Endothelial cell of hepatic sinusoid (primary cell): ENCODE measurements around the gene BSN.

Source experiments
- in situ Hi-C: cut with HindIII; loops from 2 replicates; pipeline ENCODE4 v1.10.0; 2017; ENCODE audit warnings: low sequenced_read_pairs

BSN gene

GRCh38 chr3:49627634-49628033 lies 73.4 kb downstream of the BSN start:
- in situ Hi-C loops = no loop called here

GRCh38 chr3:49628249-49628648 lies 74.0 kb downstream of the BSN start:
- in situ Hi-C loops = no loop called here

- in situ Hi-C loops = no loop called here
Measured at GRCh38 chr3:49629451-49629850, 75.2 kb downstream of the BSN start.

- in situ Hi-C loops = loop anchor here (5.0 kb wide), 1 partner anchor 73 kb away; no protein-coding TSS in a partner anchor
Measured at GRCh38 chr3:49629866-49630265, 75.6 kb downstream of the BSN start.

GRCh38 chr3:49630784-49631183 lies 76.5 kb downstream of the BSN start:
- in situ Hi-C loops = loop anchor here (5.0 kb wide), 1 partner anchor 73 kb away; no protein-coding TSS in a partner anchor

GRCh38 chr3:49634736-49635135 lies 80.5 kb downstream of the BSN start:
- in situ Hi-C loops = loop anchor here (5.0 kb wide), 1 partner anchor 77 kb away; no protein-coding TSS in a partner anchor

GRCh38 chr3:49636883-49637609 lies 82.8 kb downstream of the BSN start:
- in situ Hi-C loops = no loop called here

- in situ Hi-C loops = no loop called here
Measured at GRCh38 chr3:49638445-49638844, 84.2 kb downstream of the BSN start.

GRCh38 chr3:49639551-49639950 lies 85.3 kb downstream of the BSN start:
- in situ Hi-C loops = no loop called here

- in situ Hi-C loops = no loop called here
Measured at GRCh38 chr3:49641292-49641691, 87.0 kb downstream of the BSN start.

- in situ Hi-C loops = no loop called here
Measured at GRCh38 chr3:49641921-49642707, 87.8 kb downstream of the BSN start.

- in situ Hi-C loops = no loop called here
Measured at GRCh38 chr3:49642708-49643145, 88.5 kb downstream of the BSN start.

- in situ Hi-C loops = no loop called here
Measured at GRCh38 chr3:49644684-49645083, 90.4 kb downstream of the BSN start.

GRCh38 chr3:49646236-49646635 lies 92.0 kb downstream of the BSN start:
- in situ Hi-C loops = no loop called here

- in situ Hi-C loops = no loop called here
Measured at GRCh38 chr3:49647741-49648140, 93.5 kb downstream of the BSN start.

- in situ Hi-C loops = no loop called here
Measured at GRCh38 chr3:49648354-49649019, 94.2 kb downstream of the BSN start.

GRCh38 chr3:49649576-49649975 lies 95.3 kb downstream of the BSN start:
- in situ Hi-C loops = no loop called here

- in situ Hi-C loops = no loop called here
Measured at GRCh38 chr3:49650177-49650576, 95.9 kb downstream of the BSN start.

GRCh38 chr3:49650637-49651036 lies 96.4 kb downstream of the BSN start:
- in situ Hi-C loops = no loop called here

- in situ Hi-C loops = no loop called here
Measured at GRCh38 chr3:49652218-49652902, 98.1 kb downstream of the BSN start.

GRCh38 chr3:49652903-49653415 lies 98.7 kb downstream of the BSN start:
- in situ Hi-C loops = no loop called here
